OCI-LY7 (cell line): ENCODE measurements around the gene PSPN. TPM values are rescaled to one million over a fixed set of nuclear protein-coding genes. Genes with fewer than 3 reads are reported as not detected.
"Not testable (repeated sequence)": the region's sequence is repeated elsewhere in the genome, so short reads cannot be mapped to it uniquely, and the experiment has no call there.

ENCODE experiments used
- BruUV-seq: library from RNA; stranded (reverse); fragments of 400-500 nt; replicated peaks from 2 replicates; lab custom pipeline; 2021; lab: Mats Ljungman, UMichigan
- CTCF ChIA-PET: fragments of 300-600 bp; sonication (Branson Sonifier 250); formaldehyde crosslinking; loops from one replicate; lab custom pipeline; 2022; ENCODE audit warnings: antibody characterized with exemption; ENCODE audit not compliant: unreplicated experiment; lab: Charles Lee
- POLR2A ChIA-PET: fragments of 300-600 bp; sonication (Branson Sonifier 250); formaldehyde crosslinking; loops from one replicate; lab custom pipeline; 2022; ENCODE audit warnings: antibody characterized with exemption; lab: Charles Lee
- DNase-seq: peaks from one replicate; pipeline ENCODE4 v3.0.0-alpha.2; 2015; ENCODE audit warnings: low spot score
- H2AFZ ChIP-seq: fragments of 200-600 bp; sonication (generic), shearing (Covaris generic); 2 replicates; pipeline ENCODE4 v1.6.1; 2014; ENCODE audit warnings: mild to moderate bottlenecking, antibody characterized with exemption, low read length, moderate library complexity
- H3K27ac ChIP-seq: fragments of 200-600 bp; sonication (generic); 2 replicates; pipeline ENCODE4 v1.5.1; 2014; ENCODE audit warnings: mixed run types, low read depth, mild to moderate bottlenecking, moderate library complexity, low read length, inconsistent platforms; ENCODE audit not compliant: poor library complexity, severe bottlenecking
- H3K36me3 ChIP-seq: fragments of 200-600 bp; sonication (generic); 2 replicates; pipeline ENCODE4 v1.6.1; 2014; ENCODE audit warnings: mild to moderate bottlenecking, antibody characterized with exemption, low read length, moderate library complexity, mixed read lengths; ENCODE audit not compliant: insufficient read depth
- H3K4me1 ChIP-seq: fragments of 200-600 bp; sonication (generic); 2 replicates; pipeline ENCODE4 v1.5.1; 2014; ENCODE audit warnings: mild to moderate bottlenecking, low read length; ENCODE audit not compliant: insufficient read depth, poor library complexity, severe bottlenecking
- H3K4me2 ChIP-seq: fragments of 200-600 bp; sonication (generic); 2 replicates; pipeline ENCODE4 v1.6.1; 2014; ENCODE audit warnings: mild to moderate bottlenecking, low read length
- H3K4me3 ChIP-seq: fragments of 200-600 bp; sonication (generic); 2 replicates; pipeline ENCODE4 v1.5.1; 2014; ENCODE audit warnings: mild to moderate bottlenecking, low read depth, low read length; ENCODE audit not compliant: poor library complexity, severe bottlenecking
- H3K79me2 ChIP-seq: fragments of 200-600 bp; sonication (generic); 2 replicates; pipeline ENCODE4 v1.6.1; 2016; ENCODE audit warnings: low read depth, mild to moderate bottlenecking, low read length, moderate library complexity, mixed read lengths; ENCODE audit not compliant: insufficient read depth
- H3K9me2 ChIP-seq: fragments of 200-600 bp; sonication (generic); 2 replicates; pipeline ENCODE4 v1.6.1; 2016; ENCODE audit warnings: mild to moderate bottlenecking, low read length, mixed read lengths; ENCODE audit not compliant: insufficient read depth
- H3K9me3 ChIP-seq: fragments of 200-600 bp; sonication (generic); 2 replicates; pipeline ENCODE4 v1.6.1; 2014; ENCODE audit warnings: mild to moderate bottlenecking, mixed run types, low read length, mixed read lengths
- H4K20me1 ChIP-seq: fragments of 200-600 bp; sonication (generic); 2 replicates; pipeline ENCODE4 v1.6.1; 2014; ENCODE audit warnings: mild to moderate bottlenecking, antibody characterized with exemption, low read length, moderate library complexity, mixed read lengths; ENCODE audit not compliant: insufficient read depth
- CTCF ChIP-seq: fragments of 200-600 bp; sonication (generic); conservative IDR thresholded peaks from 2 replicates; pipeline ENCODE4 v1.5.1; 2014; ENCODE audit warnings: mild to moderate bottlenecking, antibody characterized with exemption, low read length, moderate library complexity, mixed read lengths
- EZH2phosphoT487 ChIP-seq: fragments of 200-600 bp; sonication (generic); IDR thresholded peaks from 2 replicates; pipeline ENCODE4 v1.6.1; 2018; ENCODE audit warnings: low read depth, borderline replicate concordance, mild to moderate bottlenecking, mixed run types, antibody characterized with exemption, low read length, moderate library complexity, mixed read lengths
- intact Hi-C: fragments of 100-400 bp; cut with micrococcal nuclease; formaldehyde crosslinking; loops from one replicate; pipeline ENCODE4 v1.10.0; 2022; ENCODE audit not compliant: unreplicated experiment
- total RNA-seq, 2 experiments: library from RNA; depleted of rRNA in 1 of 2; stranded (reverse); fragments of >200 nt in 1 of 2; shearing (Covaris generic) in 1 of 2; gene quantifications; 2 replicates each; pipeline ENCODE4 v1.2.3, GENCODE V29; 2014 to 2022

PSPN gene
- total RNA-seq, 2 experiments from 2014 or later = 1.6 to 2.1 TPM

- no TSS peak for BruUV-seq
These were observed 18.6 kb downstream of the PSPN start for GRCh38 chr19:6357174-6357573.

GRCh38 chr19:6355321-6356040 lies 20.3 kb downstream of the PSPN start:
- H3K79me2 ChIP-seq, CTCF ChIA-PET, BruUV-seq, H3K4me3 ChIP-seq, H3K36me3 ChIP-seq, H2AFZ ChIP-seq, H3K9me2 ChIP-seq, POLR2A ChIA-PET, H3K4me2 ChIP-seq, H3K27ac ChIP-seq, intact Hi-C loops, H4K20me1 ChIP-seq, H3K9me3 ChIP-seq, H3K4me1 ChIP-seq, DNase-seq: not testable (repeated sequence)

More at GRCh38 chr19:6357174-6357573, 18.6 kb downstream of the PSPN start:
- Histone ChIP-seq H3K79me2 (peaks cover 5% of the 10 kb centered on the region; the same call in 1 of the 2 replicates), H3K27ac (no peak overlapping the region), H3K36me3 (no peaks in the 10 kb centered on the region), H3K4me2 (no peak overlapping the region), H3K4me3 (no peak overlapping the region), H3K9me2 (no peaks in the 10 kb centered on the region), H2AFZ (no peak overlapping the region), H4K20me1 (no peaks in the 10 kb centered on the region), H3K9me3 (peaks cover 6% of the 10 kb centered on the region; the same call in 1 of the 2 replicates), H3K4me1 (peaks cover 4% of the 10 kb centered on the region)
- POLR2A ChIA-PET = no interaction called here
- CTCF ChIA-PET = no interaction called here
- intact Hi-C loops = no loop called here
- no peak for DNase-seq
- TF ChIP-seq EZH2phosphoT487 = no peak
- no peak for TF ChIP-seq CTCF

- Histone ChIP-seq H3K79me2 (no peaks in the 10 kb centered on the region), H3K9me2 (no peaks in the 10 kb centered on the region), H4K20me1 (no peaks in the 10 kb centered on the region), H3K27ac (no peak overlapping the region), H3K9me3 (peaks cover 8% of the 10 kb centered on the region; the same call in 1 of the 2 replicates), H2AFZ (no peak overlapping the region), H3K36me3 (no peaks in the 10 kb centered on the region), H3K4me3 (no peak overlapping the region), H3K4me2 (no peak overlapping the region), H3K4me1 (no peaks in the 10 kb centered on the region)
- CTCF ChIA-PET = no interaction called here
- intact Hi-C loops = no loop called here
- peak; percentile 25 for DNase-seq
- TF ChIP-seq EZH2phosphoT487 = no peak
- peak; percentile 66 for TF ChIP-seq CTCF
- POLR2A ChIA-PET = no interaction called here
- no TSS peak for BruUV-seq
These were observed 21.5 kb downstream of the PSPN start for GRCh38 chr19:6354098-6354674.
